HG03378 (cell line): ENCODE data around the gene MIF4GD.
"Not testable (repeated sequence)": the region's sequence is repeated elsewhere in the genome, so short reads cannot be mapped to it uniquely, and the experiment has no call there.

ENCODE experiments used
- ATAC-seq: cut with Tn5 transposase; IDR thresholded peaks from one replicate; pipeline ENCODE4 v1.9.1; 2021; ENCODE audit warnings: mild to moderate bottlenecking, moderate library complexity; ENCODE audit not compliant: unreplicated experiment

MIF4GD gene, protein sequence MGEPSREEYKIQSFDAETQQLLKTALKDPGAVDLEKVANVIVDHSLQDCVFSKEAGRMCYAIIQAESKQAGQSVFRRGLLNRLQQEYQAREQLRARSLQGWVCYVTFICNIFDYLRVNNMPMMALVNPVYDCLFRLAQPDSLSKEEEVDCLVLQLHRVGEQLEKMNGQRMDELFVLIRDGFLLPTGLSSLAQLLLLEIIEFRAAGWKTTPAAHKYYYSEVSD

DNA sequence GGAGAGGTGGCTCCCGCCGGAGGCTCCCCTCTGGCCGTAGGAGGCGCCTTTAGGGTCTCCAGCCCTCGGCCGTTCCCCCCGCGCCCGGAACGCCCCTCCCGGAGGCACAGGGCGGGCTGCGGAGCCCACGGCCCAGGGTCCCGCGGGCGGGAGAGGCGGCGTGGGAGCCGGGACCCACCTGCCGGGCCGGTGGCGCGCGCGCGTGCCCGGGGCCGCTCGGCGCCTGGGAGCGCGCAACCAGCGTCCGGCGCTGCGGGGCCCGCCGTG lies at the start of gene MIF4GD:
Gene MIF4GD (minus strand): TSS at position 266 of the 267 bp plus-strand sequence. CDS start 1,036 bp downstream, outside the sequence.
- no peak for ATAC-seq

DNA sequence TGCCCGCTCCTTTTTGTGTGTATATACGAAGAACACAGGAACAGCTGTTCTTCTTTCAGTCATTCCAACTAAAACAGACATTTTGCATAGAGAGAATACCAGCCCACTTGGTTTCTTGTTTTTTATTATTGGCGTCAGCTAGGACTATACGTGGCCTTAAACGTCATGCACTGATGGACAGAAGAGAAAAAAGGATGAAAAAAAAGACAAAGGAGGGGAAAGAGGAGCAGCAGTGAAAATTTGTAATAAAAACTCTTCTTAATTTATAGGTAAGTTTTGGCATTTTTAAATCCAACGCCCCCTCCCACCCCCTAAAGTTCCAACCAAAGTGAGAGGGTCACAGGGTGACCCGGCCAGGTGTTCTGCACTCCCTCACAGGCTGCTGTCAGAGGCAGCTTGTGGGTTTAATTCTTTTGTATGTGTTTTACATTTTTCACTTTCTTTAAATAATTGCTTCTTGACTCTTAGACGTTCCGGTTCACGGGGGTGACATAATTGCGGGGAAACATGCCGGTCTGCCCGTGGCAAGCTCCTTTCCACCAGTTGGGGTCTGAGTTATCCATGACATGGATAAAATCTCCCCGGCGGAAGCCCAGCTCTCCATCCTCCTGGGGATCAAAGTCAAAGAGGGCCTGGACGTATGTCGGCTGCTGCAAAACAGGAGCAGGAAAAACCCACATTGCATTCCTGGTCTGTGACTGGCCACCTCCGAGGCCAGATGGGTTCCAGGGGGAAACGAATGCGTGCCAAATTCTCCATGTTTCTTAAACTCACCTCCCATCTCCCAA lies 49.1 kb upstream of the MIF4GD start:
- ATAC-seq = peak; percentile 33

DNA sequence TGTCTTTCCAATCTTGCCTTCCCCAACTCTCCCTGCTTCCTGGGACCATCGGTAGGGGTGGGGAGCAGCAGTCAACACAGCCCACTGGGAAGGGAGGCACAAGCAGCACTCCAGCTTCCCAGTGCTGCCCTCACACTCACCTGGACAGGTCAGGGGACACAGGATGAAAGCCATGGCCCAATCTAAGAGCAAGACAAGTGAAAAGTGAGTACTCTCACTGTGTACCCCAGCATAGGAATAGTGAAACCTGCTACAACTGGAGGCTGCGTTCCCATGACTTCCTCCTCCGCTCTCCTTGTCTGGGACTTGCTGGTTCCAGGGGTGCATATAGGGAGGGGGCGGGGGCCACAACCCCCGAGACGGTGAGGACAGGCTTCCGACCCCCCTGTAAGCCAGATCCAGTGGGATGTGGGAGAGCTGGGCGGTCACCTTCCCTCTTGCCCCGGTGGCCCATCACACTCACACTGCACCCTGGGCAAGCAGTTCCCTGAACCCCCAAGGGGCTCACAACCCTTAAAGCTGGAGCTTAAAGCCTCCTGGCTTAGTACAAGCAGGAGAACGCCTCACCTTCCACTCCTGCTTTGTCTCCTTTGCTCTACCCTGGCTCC lies 47.7 kb upstream of the MIF4GD start:
- no peak for ATAC-seq

DNA sequence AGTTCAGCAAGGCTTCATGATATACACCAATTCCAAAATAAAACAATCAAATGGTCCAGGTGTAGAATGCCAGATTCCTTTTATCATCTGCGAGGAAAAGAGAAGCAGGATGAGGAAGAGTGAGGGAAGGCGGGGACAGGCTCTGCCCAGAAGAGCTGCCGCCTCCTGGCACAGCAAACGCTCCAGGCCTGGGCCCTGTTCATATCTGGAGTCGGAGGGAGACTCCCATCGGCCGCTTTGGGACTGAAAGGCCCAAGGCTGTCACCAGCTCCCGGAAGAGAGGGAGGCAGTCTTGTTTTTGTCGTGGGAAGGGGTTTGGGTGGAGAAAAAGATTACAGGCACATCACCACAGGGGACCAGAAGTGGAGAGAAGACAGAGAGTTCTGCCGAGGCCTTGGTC lies 47.2 kb upstream of the MIF4GD start:
- no peak for ATAC-seq

DNA sequence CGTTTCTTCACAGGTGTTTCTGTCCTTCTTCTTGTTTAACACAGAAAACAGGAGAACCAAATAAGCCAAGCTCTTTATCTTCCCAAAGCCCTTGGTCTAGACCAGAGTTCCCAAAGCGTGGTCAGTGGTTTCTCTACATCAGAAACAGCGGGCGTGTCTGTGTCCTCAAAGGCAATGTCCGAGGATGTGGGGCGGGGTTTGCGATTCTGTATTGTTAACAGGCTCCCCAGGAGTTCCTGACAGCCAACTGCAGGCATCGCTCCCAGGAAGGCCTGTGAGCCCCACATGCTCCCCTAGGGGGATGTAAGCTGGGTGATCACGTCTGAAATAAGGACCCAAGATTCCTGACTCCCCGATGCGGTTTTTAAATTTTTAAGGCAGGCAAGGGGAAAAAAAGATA lies 46.6 kb upstream of the MIF4GD start:
- ATAC-seq = no peak

DNA sequence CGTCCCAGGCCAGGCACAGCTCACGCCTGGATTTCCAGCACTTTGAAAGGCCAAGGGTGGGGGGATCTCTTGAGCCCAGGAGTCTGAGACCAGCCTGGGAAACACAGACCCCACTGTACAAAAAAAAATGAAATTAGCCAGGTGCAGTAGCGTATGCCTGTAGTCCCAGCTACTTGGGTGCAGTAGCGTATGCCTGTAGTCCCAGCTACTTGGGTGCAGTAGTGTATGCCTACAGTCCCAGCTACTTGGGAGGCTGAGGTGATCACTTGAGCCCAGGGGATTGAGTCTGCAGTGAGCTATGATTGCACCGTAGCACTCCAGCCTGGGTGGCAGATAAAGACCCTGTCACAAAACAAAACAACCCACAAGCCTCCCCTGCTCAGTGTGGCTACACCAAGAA lies 45.2 kb upstream of the MIF4GD start:
- no peak for ATAC-seq

DNA sequence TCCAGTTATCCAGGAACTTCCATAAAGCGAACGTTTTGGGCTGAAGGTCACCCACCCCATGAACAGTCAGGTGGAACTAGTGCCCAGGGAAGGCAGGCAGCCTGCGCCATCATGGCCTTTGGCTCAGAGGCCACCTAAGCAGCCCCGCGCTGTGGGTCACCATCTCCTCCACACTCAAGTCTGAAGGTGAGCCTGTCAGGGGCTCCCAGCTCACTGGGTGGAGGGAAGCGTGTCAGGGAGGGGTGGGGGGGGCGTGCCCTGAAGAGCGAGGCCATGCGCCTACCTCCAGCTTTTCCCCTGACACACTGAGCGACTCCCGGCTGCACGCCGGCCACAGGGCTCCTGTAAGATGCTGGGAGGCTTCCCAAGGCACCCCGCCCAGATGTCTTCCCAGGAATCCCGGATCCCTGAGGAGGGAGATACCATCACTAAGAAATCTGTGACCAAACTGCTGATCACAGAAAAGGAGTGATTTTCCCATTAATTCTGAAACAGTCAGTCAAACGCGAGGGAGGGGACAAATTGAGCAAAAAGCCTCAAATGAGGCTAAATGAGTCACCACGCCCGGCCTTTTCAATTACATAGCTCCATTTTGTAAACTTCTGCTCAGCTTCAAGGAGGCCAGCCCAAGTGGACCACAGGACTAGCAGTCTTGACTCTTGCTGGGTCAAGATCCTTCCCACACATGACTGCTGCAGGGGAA lies 44.7 kb upstream of the MIF4GD start:
- no peak for ATAC-seq

DNA sequence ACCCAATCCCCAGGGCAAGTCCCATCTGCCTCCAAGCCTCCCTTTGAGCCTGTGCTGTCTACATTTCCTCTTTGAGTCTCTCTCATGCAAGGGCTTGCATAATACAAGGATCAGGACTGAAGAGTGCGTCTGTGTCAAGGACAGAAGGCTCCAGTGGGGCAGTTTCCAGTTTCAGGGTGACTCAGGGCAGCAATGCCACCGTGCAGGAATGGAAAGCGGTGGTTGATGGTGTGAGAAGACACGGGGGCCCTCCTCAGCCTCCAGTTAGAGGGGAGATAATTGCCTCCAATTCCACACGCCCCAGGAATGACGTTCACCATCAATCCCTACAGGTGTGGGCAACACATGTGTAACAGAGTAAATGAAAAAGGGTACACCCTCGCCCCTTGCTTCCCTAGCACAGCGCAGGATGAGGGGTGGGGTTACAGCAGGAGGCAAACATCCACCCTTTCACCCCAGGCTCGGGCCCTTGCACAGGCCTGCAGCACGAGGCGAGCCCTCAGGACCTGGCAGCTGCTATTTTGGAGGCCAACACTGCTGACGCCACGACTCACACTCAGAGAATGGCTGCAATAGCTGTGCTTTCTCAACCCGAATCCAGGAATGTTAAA lies 43.0 kb upstream of the MIF4GD start:
- peak; percentile 54 for ATAC-seq

DNA sequence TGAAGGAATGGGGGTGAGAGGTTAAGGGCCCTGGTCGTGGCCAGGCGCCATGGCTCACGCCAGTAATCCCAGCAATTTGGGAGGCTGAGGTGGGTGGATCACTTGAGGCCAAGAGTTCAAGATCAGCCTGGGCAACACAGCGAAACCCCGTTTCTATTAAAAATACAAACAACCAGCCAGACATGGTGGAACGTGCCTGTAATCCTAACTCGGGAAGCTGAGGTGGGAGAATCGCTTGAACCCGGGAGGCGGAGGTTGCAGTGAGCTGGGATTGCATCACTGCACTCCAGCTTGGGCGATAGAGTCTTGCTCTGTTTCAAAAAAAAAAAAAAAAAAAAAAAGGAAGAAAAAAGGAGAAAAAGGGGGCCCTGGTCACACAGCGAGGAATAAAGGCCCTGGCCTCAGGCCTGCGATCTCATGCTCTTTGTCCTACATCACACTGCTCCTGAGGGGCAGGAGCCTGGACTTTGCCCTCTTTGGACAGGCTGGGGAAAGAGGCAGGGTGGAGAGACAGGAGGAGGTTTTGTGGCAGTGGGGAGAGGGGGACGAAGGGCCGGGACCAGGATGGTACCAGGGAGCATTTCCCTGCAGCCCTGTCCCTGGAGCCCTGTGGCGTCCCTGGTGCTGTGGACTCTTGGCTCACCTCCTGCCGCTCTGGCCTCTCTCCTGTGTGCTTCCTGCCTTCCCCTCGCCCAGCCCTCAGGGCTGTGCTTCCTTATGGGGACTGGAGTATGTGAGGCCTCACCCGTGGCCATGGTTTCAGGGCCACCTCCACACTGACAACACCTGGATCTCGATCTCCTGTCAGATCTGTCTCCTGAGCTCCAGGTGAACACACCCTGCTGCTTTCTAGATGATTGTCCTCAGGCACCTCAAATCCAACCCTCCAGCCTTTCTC lies 38.0 kb upstream of the MIF4GD start:
- ATAC-seq = no peak

DNA sequence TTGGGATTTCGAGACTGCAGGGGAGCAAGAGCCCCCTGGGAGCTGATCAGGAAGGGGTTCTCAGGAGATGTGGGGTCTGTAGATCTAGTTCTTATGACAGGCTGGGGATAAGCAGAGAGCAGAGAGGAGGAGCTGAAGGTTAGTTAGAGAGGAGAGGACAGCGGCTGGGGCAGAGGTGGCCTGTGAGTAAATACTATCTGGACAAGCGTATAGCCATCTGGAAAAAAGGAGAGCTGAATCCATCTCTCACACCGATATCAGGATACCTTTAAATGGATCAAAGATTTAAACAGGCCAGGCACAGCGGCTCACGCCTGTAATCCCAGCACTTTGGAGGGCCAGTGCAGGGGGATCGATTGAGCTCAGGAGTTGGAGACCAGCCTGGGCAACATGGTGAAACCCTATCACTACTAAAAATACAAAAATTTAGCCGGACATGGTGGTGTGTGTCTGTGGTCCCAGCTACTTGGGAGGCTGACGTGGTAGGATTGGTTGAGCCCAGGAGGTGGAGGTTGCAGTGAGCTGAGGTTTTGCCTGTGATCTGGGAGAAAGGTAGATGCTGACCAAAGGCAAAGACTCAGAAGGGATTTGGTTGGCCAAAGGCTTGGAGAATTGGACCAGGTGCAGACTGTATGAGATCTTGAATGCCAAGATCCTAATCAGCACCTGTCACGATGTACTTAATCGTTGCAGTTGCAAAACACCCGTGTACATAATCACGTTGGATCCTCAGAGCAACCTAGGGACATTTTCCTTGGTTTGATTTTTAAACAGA lies 37.1 kb upstream of the MIF4GD start:
- no peak for ATAC-seq

DNA sequence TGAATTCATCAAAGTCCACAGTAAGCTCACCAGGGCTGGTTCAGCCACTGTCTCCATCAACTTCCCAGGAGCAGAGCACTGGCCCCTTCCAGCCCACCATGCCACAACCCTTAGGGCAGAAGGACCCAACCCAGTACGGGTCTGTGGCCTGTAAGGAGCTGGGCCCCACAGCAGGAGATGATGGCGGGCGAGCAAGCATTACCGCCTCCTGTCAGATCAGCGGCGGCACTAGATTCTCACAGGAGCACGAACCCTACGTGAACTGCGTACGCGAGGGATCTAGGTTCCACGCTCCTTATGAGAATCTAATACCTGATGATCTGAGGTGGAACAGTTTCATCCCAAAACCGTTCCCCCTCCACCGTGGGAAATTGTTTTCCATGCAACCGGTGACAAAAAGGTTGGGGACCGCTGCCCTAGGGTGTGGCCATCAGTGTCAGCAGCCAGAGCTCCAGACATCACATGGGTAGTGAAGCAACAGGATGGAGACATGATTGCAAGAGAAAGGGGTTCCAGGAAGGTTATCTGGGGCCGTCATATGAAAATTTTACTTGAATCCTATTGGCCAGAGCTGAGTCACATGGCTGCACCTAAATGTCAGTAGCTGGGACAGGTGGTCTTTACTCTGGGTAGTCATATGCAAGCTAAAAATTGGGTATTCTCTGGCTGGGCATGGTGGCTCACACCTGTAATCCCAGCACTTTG lies 30.6 kb upstream of the MIF4GD start:
- no peak for ATAC-seq

DNA sequence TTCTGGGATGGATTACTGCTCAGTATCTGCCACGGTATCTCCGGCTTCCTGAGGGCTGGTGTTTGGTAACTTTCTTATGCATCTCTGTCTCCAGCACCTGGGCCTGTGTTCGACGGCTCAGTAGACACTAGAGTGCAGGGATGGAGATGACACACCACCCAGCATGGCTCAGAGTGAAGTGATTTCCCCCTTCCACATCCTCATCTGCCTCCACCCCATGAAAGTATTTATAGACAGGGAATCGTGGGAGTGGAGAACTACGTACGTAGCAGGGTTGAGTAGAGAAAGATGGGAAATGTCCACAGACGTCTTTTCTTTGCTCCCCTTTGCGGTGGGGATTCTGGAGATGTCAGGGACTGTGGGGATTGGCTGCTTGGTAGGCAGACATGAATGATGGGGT lies 30.0 kb upstream of the MIF4GD start:
- ATAC-seq = no peak

DNA sequence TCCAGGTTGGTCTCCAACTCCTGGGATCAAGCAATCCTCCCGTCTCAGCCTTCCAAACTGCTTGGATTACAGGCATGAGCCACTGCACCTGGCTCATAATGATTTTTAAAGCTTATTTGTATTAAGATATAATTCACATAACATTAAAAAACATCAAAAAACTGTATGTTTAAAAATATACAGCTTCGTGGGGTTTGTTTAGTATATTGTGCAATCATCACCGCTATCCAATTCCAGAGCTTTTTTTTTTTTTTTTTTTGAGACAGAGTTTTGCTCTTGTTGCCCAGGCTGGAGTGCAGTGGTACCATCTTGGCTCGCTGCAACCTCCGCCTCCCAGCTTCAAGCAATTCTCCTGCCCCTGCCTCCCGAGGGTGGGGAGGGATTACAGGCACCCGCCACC lies 29.2 kb upstream of the MIF4GD start:
- ATAC-seq = no peak

DNA sequence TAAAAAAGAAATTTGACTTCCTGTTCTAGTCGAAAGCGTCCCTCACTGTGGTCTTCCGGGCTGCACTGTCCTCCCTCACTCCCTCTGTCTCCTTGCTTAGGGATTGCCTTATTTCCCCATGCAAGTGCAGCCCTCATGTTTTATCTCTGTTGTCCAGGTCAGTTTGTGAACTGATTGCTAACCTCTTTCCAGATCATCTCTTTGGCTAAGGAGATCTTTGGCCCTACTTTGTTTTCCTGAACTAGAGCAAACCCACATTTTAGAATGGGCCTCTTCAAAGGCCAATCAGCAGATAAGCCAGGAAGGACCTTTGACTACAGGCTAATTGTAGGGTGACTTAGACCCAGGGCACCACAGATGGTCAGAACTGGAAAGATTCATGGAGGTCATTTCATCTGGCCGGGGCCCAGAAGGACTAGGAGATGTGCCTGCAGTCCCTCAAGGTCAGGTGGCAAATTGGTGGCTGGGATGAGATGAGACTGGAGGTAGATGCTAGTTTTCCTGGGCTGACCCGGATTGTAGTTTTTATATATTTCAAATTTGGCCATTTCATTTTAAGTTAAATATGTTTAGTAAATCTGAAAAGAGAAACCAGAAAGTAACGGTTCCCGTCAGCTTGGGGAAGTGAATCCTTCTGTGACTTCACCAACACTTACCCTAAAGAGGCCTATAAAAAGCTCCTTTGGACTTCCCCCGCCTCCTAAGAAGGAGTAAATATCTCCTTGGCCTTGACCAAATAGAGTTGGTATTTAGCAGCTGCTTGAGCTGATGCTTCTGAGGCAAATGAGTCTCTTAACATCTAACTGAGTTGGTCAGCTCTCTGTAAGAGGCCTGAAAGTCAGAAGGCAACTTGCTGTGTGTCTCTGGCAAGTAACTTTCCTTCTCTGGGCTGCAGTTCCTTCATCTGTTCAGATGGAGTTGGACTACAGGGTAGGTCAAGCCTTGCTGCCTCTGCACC lies 24.4 kb upstream of the MIF4GD start:
- ATAC-seq = peak; percentile 56

DNA sequence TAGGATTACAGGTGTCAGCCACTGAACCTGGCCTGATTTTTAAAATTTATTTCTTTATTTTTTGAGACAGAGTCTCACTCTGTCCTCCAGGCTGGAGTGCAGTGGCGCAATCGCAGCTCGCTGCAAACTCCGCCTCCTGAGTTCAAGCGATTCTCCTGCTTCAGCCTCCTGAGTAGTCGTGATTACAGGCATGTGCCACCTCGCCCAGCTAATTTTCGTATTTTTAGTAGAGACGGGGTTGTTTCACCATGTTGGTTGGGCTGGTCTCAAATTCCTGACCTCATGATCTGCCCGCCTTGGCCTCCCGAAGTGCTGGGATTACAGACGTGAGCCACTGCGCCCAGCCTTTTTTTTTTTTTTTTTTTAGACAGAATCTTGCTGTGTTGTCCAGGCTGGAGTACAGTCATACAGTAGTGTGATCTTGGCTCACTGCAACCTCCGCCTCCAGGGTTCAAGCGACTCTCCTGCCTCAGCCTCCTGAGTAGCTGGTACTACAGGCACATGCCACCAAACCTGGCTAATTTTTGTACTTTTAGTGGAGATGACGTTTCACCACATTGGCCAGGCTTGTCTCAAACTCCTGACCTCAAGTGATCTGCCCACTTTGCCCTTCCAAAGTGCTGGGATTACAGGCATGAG lies 21.9 kb upstream of the MIF4GD start:
- ATAC-seq = not testable (repeated sequence)

DNA sequence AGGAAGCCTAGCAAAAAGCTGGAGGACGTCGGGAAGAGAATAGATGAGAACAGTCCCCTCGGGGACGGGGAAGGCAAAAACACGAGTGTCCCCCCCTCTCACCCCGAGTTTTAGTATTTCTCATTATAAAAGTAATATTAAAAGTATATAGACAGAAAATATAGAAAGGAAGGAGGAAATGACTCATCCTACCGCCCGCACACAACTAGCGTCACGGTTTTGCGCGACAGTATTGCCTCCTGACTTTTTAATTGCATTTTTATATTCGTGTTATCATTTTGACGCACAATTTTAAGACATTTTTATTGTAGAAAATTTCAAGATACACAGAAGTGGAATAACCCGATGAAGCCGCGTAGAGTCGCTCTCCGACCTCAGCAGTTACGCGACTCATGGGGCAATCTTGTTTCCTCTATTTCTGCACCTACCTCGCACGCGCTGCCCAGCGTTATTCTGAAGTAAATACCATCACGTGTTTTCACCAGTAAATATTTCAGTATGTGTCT lies 18.9 kb upstream of the MIF4GD start:
- ATAC-seq = peak; percentile 24
